Astrocyte (in vitro differentiated cells and primary cell): ENCODE results near the gene SLC66A2.

ENCODE experiments used
- EZH2 ChIP-seq: IDR thresholded peaks from 2 replicates; pipeline ENCODE4 v1.6.1; 2012; ENCODE audit warnings: mild to moderate bottlenecking, low read length, inconsistent platforms; ENCODE audit not compliant: insufficient read depth
- TF ChIP-seq, protein P1 (sequence below): IDR thresholded peaks from 2 replicates; pipeline ENCODE4 v1.5.1; 2011; ENCODE audit warnings: low read depth, mild to moderate bottlenecking, inconsistent platforms, low read length, moderate library complexity; ENCODE audit not compliant: insufficient read depth

DNA sequence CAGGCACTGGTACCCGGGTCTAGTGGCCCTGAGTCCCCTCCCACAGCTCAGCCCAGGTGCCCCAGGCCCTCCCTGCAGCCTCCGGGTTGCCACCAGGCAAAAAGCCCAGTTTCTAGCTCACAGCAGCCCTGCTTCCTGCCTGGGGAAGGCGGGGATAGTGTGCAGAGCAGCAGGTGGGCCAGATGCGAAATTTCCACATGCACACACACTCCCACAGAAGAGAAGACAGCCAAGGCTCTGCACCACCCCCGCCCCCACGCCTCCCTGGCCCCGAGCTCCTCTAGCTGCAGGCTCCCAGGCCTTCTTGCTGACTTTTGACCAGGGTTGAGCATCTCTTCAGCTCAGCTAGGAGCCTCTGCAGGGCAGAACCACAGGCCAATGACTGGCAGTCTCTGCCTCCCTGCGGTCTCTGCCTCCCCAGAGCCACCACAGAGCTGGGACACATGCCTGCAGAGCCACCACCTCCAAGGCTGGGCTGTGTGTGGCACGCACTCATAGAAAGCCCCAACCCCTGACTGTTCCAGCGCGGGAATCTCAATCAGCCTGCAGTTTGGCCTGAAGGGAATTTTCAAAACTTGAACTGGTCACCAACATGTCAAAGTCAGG lies 7.2 kb downstream of the SLC66A2 start:
- TF ChIP-seq, protein P1, sequence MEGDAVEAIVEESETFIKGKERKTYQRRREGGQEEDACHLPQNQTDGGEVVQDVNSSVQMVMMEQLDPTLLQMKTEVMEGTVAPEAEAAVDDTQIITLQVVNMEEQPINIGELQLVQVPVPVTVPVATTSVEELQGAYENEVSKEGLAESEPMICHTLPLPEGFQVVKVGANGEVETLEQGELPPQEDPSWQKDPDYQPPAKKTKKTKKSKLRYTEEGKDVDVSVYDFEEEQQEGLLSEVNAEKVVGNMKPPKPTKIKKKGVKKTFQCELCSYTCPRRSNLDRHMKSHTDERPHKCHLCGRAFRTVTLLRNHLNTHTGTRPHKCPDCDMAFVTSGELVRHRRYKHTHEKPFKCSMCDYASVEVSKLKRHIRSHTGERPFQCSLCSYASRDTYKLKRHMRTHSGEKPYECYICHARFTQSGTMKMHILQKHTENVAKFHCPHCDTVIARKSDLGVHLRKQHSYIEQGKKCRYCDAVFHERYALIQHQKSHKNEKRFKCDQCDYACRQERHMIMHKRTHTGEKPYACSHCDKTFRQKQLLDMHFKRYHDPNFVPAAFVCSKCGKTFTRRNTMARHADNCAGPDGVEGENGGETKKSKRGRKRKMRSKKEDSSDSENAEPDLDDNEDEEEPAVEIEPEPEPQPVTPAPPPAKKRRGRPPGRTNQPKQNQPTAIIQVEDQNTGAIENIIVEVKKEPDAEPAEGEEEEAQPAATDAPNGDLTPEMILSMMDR: no peak
- TF ChIP-seq EZH2: no peak
